Measurements from ENCODE around the gene ANP32B.

ANP32B gene

DNA sequence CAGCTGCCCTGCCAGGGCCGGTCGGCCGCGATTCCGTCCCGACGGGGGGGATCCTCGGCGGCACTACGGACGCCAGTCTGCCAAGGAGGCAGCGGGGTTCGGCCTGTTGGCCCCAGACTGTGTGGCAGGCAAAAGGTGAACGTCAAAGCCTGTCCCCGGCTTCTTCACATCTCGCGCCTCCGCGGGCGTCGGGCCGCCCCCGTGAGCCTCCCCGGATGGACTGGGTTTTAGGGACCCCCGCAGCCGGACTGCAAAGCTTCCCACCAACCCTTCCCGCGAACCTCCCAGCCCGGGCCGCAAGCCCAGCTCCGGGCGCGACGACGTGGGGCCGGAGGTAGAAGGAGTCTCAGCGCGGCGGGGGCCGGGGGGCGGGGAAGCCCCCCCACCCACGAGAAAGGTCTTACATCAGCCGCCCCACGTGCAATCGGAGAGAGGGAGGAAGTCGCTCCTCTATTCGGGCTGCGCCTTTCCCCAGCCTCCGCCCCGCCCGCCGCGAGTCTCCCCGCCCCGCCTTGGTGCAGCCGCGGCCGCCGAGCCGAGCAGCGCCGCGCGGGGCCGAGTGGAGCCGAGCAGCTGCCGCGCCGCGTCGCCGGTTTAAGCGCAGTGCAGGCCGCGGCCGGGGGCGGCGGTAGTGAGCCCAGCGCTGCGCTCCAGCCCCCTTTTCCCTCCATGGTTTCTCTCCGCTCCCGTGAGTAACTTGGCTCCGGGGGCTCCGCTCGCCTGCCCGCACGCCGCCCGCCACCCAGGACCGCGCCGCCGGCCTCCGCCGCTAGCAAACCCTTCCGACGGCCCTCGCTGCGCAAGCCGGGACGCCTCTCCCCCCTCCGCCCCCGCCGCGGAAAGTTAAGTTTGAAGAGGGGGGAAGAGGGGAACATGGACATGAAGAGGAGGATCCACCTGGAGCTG is at the start of gene ANP32B:
Gene ANP32B (plus strand): TSS at position 659 of the 906 bp plus-strand sequence. CDS start 215 bp downstream, at position 874.
- peak; percentile 97 for DNase-seq (ENCODE audit: low spot score)

DNA sequence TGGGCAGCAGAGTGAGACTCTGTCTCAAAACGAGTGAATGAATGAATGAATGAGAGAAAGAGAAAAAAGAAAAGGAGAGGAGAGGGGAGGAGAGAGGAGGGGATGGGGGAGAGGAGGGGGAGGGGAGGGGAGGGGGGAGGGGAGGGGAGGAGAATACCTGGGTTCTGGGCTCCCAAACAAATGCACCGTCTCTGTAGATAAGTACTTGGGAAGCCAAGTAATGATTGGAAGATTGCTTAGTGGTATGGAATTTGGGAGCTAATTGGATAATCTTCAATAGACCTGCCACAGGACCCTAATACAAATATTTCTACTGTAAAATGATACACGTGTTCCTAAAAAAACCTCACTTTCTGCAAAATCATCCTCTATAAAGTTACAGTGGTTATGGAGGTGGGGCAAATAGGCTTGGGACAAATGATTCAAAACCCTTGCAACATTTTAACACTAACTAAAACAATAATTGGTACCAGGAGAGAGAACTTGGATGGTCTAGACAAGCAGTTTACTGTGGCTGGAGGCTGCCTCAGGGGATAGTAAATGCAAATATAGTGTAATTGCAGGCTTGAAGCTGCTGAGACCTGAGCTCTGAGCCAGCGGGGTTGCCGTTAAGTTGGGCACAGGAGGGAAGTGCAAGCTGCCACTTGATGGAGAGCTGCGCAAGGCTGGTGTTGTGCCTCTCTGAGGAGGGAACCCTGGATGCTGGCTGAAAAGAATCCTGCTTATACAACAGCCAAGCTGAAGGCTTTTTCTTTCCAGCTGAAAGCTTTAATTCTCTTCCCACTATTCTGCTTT is 48.6 kb upstream of the ANP32B start:
- TF ChIP-seq, protein P1, sequence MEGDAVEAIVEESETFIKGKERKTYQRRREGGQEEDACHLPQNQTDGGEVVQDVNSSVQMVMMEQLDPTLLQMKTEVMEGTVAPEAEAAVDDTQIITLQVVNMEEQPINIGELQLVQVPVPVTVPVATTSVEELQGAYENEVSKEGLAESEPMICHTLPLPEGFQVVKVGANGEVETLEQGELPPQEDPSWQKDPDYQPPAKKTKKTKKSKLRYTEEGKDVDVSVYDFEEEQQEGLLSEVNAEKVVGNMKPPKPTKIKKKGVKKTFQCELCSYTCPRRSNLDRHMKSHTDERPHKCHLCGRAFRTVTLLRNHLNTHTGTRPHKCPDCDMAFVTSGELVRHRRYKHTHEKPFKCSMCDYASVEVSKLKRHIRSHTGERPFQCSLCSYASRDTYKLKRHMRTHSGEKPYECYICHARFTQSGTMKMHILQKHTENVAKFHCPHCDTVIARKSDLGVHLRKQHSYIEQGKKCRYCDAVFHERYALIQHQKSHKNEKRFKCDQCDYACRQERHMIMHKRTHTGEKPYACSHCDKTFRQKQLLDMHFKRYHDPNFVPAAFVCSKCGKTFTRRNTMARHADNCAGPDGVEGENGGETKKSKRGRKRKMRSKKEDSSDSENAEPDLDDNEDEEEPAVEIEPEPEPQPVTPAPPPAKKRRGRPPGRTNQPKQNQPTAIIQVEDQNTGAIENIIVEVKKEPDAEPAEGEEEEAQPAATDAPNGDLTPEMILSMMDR (IDR thresholded peaks at IDR 0.05; ENCODE audit: extremely low read depth, missing control alignments) = no peak
- DNase-seq (ENCODE audit: low spot score) = no peak

More for the DNA sequence above, at the start of gene ANP32B:
- TF ChIP-seq, protein P1 (IDR thresholded peaks at IDR 0.05; ENCODE audit: extremely low read depth, missing control alignments) = peak; percentile 73

DNA sequence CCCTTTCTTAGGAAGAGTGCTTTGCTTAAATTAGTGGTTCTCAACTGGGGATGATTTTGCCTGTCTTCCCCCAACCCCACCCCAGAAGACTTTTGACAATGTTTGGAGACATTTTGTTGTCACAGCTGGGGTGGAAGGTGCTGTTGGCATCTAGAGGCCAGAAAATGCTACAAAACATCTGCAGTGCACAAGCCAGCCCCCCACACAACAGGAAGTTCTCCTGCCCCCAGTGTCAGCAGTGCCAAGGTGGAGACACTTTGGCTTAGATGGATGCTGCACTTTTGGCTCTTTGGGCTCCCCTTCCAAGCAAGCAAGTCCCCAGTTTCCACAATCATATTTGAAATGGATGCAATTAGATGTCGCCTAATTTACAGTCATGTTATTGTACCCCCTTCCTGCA is 47.9 kb upstream of the ANP32B start:
- TF ChIP-seq, protein P1 (IDR thresholded peaks at IDR 0.05; ENCODE audit: extremely low read depth, missing control alignments) = no peak
- no peak for DNase-seq (ENCODE audit: low spot score)

DNA sequence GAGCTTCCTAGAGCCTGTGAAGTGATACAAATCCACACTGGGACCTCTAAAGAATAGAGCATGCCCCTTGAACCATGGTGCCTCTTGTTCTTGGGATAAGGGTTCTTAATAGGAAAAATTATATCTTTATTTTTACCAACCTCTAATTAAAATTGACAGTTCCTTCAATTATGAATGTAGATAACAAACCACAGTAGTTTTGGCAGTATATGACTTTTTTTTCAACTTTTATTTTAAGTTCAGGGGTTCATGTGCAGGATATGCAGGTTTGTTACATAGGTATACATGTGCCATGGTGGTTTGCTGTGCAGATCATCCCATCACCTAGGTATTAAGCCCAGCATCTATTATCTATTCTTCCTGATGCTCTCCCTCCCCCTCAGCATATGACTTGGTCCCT is 46.1 kb upstream of the ANP32B start:
- no peak for DNase-seq (ENCODE audit: low spot score)
- TF ChIP-seq, protein P1 (IDR thresholded peaks at IDR 0.05; ENCODE audit: extremely low read depth, missing control alignments) = no peak

DNA sequence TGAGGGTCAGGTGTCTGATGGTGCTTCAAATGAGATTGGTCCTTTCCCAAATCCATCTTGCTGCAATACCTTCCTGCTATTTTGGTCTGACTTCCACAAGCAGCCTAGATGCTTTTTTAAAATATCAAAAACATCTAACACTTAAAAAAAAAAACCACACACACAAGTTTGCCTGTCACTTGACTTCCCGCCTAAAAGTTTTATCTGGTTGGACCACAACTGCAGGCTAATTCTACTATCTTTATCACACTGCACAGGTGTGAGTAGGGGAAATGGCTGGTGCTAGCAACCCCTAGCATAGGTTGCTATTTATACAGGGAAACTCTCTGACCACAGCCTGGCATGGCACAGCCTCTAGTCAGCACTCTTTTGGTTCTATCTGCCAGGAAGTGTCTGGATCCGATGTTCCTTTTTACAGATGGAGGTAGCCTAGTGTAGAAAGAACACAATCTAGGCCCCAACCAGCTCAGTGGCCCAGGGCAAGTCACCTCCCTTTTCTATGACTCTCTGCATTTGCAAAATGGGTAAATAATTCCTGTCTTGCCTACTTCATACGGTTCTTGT is 45.0 kb upstream of the ANP32B start, which contains the start of gene HEMGN:
Gene HEMGN (minus strand): TSS at position 92 of the 564 bp plus-strand sequence. CDS start 36 bp downstream, at position 56.
- TF ChIP-seq, protein P1 (IDR thresholded peaks at IDR 0.05; ENCODE audit: extremely low read depth, missing control alignments) = no peak

DNA sequence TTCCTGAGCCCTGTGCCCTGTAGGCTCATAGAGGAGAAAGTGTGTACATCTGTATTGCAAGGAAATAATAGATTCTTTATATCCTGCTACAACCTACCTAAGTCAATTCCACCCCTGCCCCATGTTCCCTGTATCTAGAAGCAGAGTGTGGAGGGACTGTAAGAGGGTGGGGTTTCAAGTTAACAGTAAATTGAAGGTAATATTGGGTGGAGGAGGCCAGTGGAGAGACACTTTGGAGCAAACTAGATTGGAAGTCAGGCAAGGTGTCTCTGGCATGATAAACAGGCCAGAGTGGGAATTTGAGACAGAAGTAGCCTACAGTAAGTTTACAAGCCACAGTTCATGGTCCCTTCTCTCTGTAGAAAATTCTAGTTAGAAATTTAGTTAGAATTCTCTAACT is 42.9 kb upstream of the ANP32B start:
- DNase-seq (ENCODE audit: low spot score) = no peak
- TF ChIP-seq, protein P1 (IDR thresholded peaks at IDR 0.05; ENCODE audit: extremely low read depth, missing control alignments) = no peak

More for the DNA sequence above, 45.0 kb upstream of the ANP32B start, which contains the start of gene HEMGN:
- DNase-seq (ENCODE audit: low spot score) = no peak

Data from GM20000 (cell line).